Astrocyte (in vitro differentiated cells and primary cell): ENCODE results near the gene PCSK2. TPM values are rescaled to one million over a fixed set of nuclear protein-coding genes. Genes with fewer than 3 reads are reported as not detected.
A peak's percentile ranks its signal among the peaks of the same experiment; 100 is the strongest.

Experiments used
- DNase-seq: peaks from one replicate; pipeline ENCODE4 v3.0.0-alpha.2; 2010; ENCODE audit warnings: low read depth
- FAIRE-seq: peaks from 2 replicates; lab custom pipeline; 2011; peaks lifted over from hg19 to GRCh38; lab: Jason Lieb, UNC
- H2AFZ ChIP-seq: 2 replicates; pipeline ENCODE4 v1.6.0; 2012; ENCODE audit warnings: low read depth, low read length, inconsistent platforms
- H3K27ac ChIP-seq: 2 replicates; pipeline ENCODE4 v1.5.1; 2011; ENCODE audit warnings: low read depth, low read length, inconsistent platforms
- H3K27me3 ChIP-seq: 2 replicates; pipeline ENCODE4 v1.6.0; 2011; ENCODE audit warnings: low read length, inconsistent platforms; ENCODE audit not compliant: insufficient read depth
- H3K36me3 ChIP-seq: 2 replicates; pipeline ENCODE4 v1.5.1; 2011; ENCODE audit warnings: low read length, inconsistent platforms; ENCODE audit not compliant: insufficient read depth
- H3K4me1 ChIP-seq: 2 replicates; pipeline ENCODE4 v1.5.1; 2011; ENCODE audit warnings: low read length, inconsistent platforms; ENCODE audit not compliant: insufficient read depth
- H3K4me2 ChIP-seq: 2 replicates; pipeline ENCODE4 v1.6.0; 2012; ENCODE audit warnings: low read length, inconsistent platforms
- H3K4me3 ChIP-seq: 2 replicates; pipeline ENCODE4 v1.5.1; 2011; ENCODE audit warnings: low read depth, mild to moderate bottlenecking, low read length, inconsistent platforms; ENCODE audit not compliant: insufficient read depth
- H3K79me2 ChIP-seq: 2 replicates; pipeline ENCODE4 v1.6.0; 2012; ENCODE audit warnings: mild to moderate bottlenecking, low read length, inconsistent platforms; ENCODE audit not compliant: insufficient read depth
- H3K9ac ChIP-seq: 2 replicates; pipeline ENCODE4 v1.6.0; 2012; ENCODE audit warnings: mild to moderate bottlenecking, low read length, inconsistent platforms
- H3K9me3 ChIP-seq: 2 replicates; pipeline ENCODE4 v1.5.1; 2012; ENCODE audit warnings: low read depth, mild to moderate bottlenecking, low read length, inconsistent platforms; ENCODE audit not compliant: insufficient read depth
- H4K20me1 ChIP-seq: 2 replicates; pipeline ENCODE4 v1.6.0; 2012; ENCODE audit warnings: low read length, inconsistent platforms; ENCODE audit not compliant: insufficient read depth
- H3K27ac Mint-ChIP-seq: one replicate; pipeline ENCODE4 v1.8.0; 2021; ENCODE audit warnings: mild to moderate bottlenecking, mixed read lengths; ENCODE audit not compliant: unreplicated experiment
- H3K27me3 Mint-ChIP-seq: one replicate; pipeline ENCODE4 v1.8.0; 2021; ENCODE audit warnings: low read depth, mixed read lengths; ENCODE audit not compliant: unreplicated experiment
- H3K36me3 Mint-ChIP-seq: one replicate; pipeline ENCODE4 v1.8.0; 2021; ENCODE audit warnings: low read depth, mixed read lengths; ENCODE audit not compliant: unreplicated experiment
- H3K4me1 Mint-ChIP-seq: one replicate; pipeline ENCODE4 v1.8.0; 2021; ENCODE audit warnings: low read depth, mixed read lengths; ENCODE audit not compliant: unreplicated experiment
- H3K4me3 Mint-ChIP-seq: one replicate; pipeline ENCODE4 v1.8.0; 2021; ENCODE audit warnings: mild to moderate bottlenecking, moderate library complexity, mixed read lengths; ENCODE audit not compliant: unreplicated experiment
- H3K9me3 Mint-ChIP-seq: one replicate; pipeline ENCODE4 v1.8.0; 2021; ENCODE audit warnings: mild to moderate bottlenecking, mixed read lengths; ENCODE audit not compliant: unreplicated experiment
- EZH2 ChIP-seq: IDR thresholded peaks from 2 replicates; pipeline ENCODE4 v1.6.1; 2012; ENCODE audit warnings: mild to moderate bottlenecking, low read length, inconsistent platforms; ENCODE audit not compliant: insufficient read depth
- total RNA-seq: library from RNA; stranded (reverse); gene quantifications from 2 replicates; pipeline ENCODE4 v1.2.1, GENCODE V29; 2021
- TF ChIP-seq, protein P1 (sequence below): IDR thresholded peaks from 2 replicates; pipeline ENCODE4 v1.5.1; 2011; ENCODE audit warnings: low read depth, mild to moderate bottlenecking, inconsistent platforms, low read length, moderate library complexity; ENCODE audit not compliant: insufficient read depth

PCSK2 gene
- total RNA-seq, 1 donor from 2014 or later, result not detected

DNA sequence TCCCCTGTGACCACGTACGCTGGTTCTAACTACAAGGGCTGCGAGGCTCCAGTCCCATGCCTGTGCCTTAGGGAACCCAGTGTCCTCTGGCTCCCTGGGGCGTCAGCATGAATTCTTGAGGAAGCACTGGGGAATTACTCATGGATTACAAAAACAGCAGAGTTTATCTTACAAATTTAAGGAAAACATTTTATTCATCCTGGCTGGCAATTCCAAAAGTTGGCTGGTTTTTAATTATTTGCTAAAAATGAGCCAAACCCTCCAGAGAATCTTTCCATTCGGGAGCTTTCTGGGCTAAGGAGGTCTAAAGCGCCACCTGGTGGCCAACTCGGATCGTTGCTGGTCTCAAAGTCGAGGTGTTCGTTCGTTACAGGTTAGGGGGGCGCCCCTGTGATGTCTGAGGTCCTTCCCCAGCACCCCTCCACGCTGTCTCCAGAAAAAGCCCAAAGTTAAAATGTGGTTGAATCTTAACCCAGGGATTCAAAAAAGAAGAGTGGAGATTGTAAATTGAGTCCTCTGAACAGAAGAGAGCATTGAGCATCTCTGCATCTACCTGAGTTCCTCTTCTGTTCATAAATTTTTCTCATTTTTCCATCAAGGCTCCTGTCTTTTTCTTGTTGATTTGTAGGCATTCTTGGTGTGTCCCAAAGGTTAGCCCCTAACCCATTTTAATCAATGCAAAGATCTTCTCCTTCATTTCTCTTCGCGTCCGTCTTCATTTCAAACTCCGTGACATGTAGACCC, 205.0 kb downstream of the PCSK2 start:
- Histone ChIP-seq H3K9me3 (no peaks in the 10 kb centered on the region), H3K27me3 (no peaks in the 10 kb centered on the region), H3K27ac (no peak overlapping the region), H3K36me3 (no peaks in the 10 kb centered on the region), H3K9ac (no peak overlapping the region), H2AFZ (no peak overlapping the region), H3K79me2 (no peaks in the 10 kb centered on the region), H3K4me2 (no peak overlapping the region), H4K20me1 (no peaks in the 10 kb centered on the region), H3K4me1 (no peaks in the 10 kb centered on the region), H3K4me3 (no peak overlapping the region)
- Mint-ChIP-seq H3K4me1 (no peaks in the 10 kb centered on the region), H3K27ac (no peak overlapping the region), H3K27me3 (peaks cover 34% of the 10 kb centered on the region), H3K36me3 (no peaks in the 10 kb centered on the region), H3K9me3 (no peaks in the 10 kb centered on the region), H3K4me3 (no peak overlapping the region)
- TF ChIP-seq, protein P1, sequence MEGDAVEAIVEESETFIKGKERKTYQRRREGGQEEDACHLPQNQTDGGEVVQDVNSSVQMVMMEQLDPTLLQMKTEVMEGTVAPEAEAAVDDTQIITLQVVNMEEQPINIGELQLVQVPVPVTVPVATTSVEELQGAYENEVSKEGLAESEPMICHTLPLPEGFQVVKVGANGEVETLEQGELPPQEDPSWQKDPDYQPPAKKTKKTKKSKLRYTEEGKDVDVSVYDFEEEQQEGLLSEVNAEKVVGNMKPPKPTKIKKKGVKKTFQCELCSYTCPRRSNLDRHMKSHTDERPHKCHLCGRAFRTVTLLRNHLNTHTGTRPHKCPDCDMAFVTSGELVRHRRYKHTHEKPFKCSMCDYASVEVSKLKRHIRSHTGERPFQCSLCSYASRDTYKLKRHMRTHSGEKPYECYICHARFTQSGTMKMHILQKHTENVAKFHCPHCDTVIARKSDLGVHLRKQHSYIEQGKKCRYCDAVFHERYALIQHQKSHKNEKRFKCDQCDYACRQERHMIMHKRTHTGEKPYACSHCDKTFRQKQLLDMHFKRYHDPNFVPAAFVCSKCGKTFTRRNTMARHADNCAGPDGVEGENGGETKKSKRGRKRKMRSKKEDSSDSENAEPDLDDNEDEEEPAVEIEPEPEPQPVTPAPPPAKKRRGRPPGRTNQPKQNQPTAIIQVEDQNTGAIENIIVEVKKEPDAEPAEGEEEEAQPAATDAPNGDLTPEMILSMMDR, result peak; percentile 84
- no peak for TF ChIP-seq EZH2
- FAIRE-seq (no peak), DNase-seq (peak; percentile 10)

DNA sequence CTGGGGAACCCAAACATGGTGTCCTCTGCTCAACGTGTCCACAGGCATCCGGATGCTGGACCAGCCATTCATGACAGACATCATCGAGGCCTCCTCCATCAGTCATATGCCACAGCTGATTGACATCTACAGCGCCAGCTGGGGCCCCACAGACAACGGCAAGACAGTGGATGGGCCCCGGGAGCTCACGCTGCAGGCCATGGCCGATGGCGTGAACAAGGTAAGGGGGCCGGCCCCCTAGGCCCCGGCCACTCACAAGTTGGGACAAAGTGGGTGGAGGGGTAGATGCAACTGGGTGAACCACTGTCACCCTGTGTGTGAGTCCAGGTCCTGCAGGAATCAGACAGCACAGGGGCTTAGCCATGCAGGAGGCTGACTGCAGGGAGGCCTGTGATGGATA, 209.8 kb downstream of the PCSK2 start:
- H3K27me3 ChIP-seq, result no peaks in the 10 kb centered on the region
- H3K4me3 ChIP-seq, result no peak overlapping the region
- no peaks in the 10 kb centered on the region for H3K9me3 ChIP-seq
- H3K36me3 ChIP-seq, result no peaks in the 10 kb centered on the region
- no peaks in the 10 kb centered on the region for H4K20me1 ChIP-seq
- FAIRE-seq (no peak), DNase-seq (no peak)
- no peaks in the 10 kb centered on the region for H3K4me1 ChIP-seq
- no peak overlapping the region for H2AFZ ChIP-seq
- no peaks in the 10 kb centered on the region for H3K9me3 Mint-ChIP-seq
- H3K79me2 ChIP-seq, result no peaks in the 10 kb centered on the region
- no peak overlapping the region for H3K4me2 ChIP-seq
- no peaks in the 10 kb centered on the region for H3K36me3 Mint-ChIP-seq
- H3K4me3 Mint-ChIP-seq, result no peak overlapping the region
- no peak overlapping the region for H3K27ac ChIP-seq
- H3K4me1 Mint-ChIP-seq, result no peaks in the 10 kb centered on the region
- H3K9ac ChIP-seq, result no peak overlapping the region
- TF ChIP-seq EZH2, result no peak
- TF ChIP-seq, protein P1, result no peak
- peaks cover 31% of the 10 kb centered on the region for H3K27me3 Mint-ChIP-seq
- no peak overlapping the region for H3K27ac Mint-ChIP-seq

DNA sequence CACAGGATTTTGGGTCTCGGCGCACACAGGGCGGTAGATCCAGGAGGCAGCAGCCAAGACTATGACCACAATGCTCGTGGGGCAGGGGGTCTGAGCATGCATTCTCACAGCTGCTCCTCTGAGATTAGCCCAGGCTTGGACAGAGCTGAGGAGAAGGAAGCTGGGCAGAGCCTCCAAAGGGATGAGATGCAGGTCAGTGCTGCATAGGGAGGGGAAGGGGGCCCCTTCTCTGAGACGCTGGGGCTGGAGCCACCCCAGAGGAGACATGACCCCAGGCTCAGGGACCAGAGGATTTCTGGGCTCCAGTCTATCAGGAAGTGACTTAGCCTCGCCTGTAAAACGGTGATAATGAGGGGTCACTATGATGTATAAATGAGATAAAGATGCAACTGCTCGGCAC, 210.4 kb downstream of the PCSK2 start:
- H3K4me3 Mint-ChIP-seq, result no peak overlapping the region
- H3K4me3 ChIP-seq, result no peak overlapping the region
- no peaks in the 10 kb centered on the region for H3K36me3 ChIP-seq
- no peaks in the 10 kb centered on the region for H3K9me3 ChIP-seq
- TF ChIP-seq, protein P1, result no peak
- TF ChIP-seq EZH2, result no peak
- H3K9me3 Mint-ChIP-seq, result no peaks in the 10 kb centered on the region
- H3K36me3 Mint-ChIP-seq, result no peaks in the 10 kb centered on the region
- H3K27ac Mint-ChIP-seq, result no peak overlapping the region
- no peak overlapping the region for H3K27ac ChIP-seq
- no peak overlapping the region for H3K9ac ChIP-seq
- H3K27me3 ChIP-seq, result no peaks in the 10 kb centered on the region
- H3K4me1 ChIP-seq, result no peaks in the 10 kb centered on the region
- H3K79me2 ChIP-seq, result no peaks in the 10 kb centered on the region
- DNase-seq, result no peak
- H4K20me1 ChIP-seq, result no peaks in the 10 kb centered on the region
- H3K4me1 Mint-ChIP-seq, result no peaks in the 10 kb centered on the region
- FAIRE-seq, result no peak
- H3K4me2 ChIP-seq, result no peak overlapping the region
- H2AFZ ChIP-seq, result no peak overlapping the region
- peaks cover 33% of the 10 kb centered on the region for H3K27me3 Mint-ChIP-seq
